Jurkat, Clone E6-1 (cell line): ENCODE measurements around the gene ZNF682.
"Not testable (repeated sequence)": the region's sequence is repeated elsewhere in the genome, so short reads cannot be mapped to it uniquely, and the experiment has no call there.

Experiments
- DNase-seq: peaks from one replicate; pipeline ENCODE4 v3.0.0-alpha.2; 2011; ENCODE audit warnings: low read depth, low spot score
- H3K4me3 ChIP-seq: 2 replicates; pipeline ENCODE4 v1.5.1; 2011; ENCODE audit warnings: mild to moderate bottlenecking, low read length, control low read depth, moderate library complexity

Gene ZNF682

GRCh38 chr19:20028611-20029010 lies 10.7 kb downstream of the ZNF682 start:
- no peak overlapping the region for H3K4me3 ChIP-seq
- no peak for DNase-seq

- DNase-seq = no peak
- H3K4me3 ChIP-seq = no peak overlapping the region
These were observed 33.6 kb downstream of the ZNF682 start for GRCh38 chr19:20005741-20006140.

GRCh38 chr19:19997656-19998268 lies 41.5 kb downstream of the ZNF682 start:
- DNase-seq = no peak
- H3K4me3 ChIP-seq = no peak overlapping the region

GRCh38 chr19:19966862-19967261 lies 72.4 kb downstream of the ZNF682 start:
- no peak for DNase-seq
- no peak overlapping the region for H3K4me3 ChIP-seq

GRCh38 chr19:19966126-19966525 lies 73.2 kb downstream of the ZNF682 start:
- DNase-seq, H3K4me3 ChIP-seq: not testable (repeated sequence)

GRCh38 chr19:19964416-19964815 lies 74.9 kb downstream of the ZNF682 start:
- no peak for DNase-seq
- no peak overlapping the region for H3K4me3 ChIP-seq

GRCh38 chr19:19959151-19959799 lies 80.0 kb downstream of the ZNF682 start:
- DNase-seq = peak; percentile 26
- H3K4me3 ChIP-seq = 0 out of 2 replicates have a peak overlapping the region, but pooled peaks have one; percentile 23

GRCh38 chr19:19957766-19958165 lies 81.5 kb downstream of the ZNF682 start:
- not testable (repeated sequence) for H3K4me3 ChIP-seq, DNase-seq

- no peak for DNase-seq
- no peak overlapping the region for H3K4me3 ChIP-seq
These were observed 82.8 kb downstream of the ZNF682 start for GRCh38 chr19:19956434-19957075.

- no peak overlapping the region for H3K4me3 ChIP-seq
These were observed 84.1 kb downstream of the ZNF682 start for GRCh38 chr19:19955208-19955607.

More at GRCh38 chr19:19955208-19955607, 84.1 kb downstream of the ZNF682 start:
- no peak for DNase-seq
